ENCODE results near the gene ASIC1.

Gene ASIC1

DNA sequence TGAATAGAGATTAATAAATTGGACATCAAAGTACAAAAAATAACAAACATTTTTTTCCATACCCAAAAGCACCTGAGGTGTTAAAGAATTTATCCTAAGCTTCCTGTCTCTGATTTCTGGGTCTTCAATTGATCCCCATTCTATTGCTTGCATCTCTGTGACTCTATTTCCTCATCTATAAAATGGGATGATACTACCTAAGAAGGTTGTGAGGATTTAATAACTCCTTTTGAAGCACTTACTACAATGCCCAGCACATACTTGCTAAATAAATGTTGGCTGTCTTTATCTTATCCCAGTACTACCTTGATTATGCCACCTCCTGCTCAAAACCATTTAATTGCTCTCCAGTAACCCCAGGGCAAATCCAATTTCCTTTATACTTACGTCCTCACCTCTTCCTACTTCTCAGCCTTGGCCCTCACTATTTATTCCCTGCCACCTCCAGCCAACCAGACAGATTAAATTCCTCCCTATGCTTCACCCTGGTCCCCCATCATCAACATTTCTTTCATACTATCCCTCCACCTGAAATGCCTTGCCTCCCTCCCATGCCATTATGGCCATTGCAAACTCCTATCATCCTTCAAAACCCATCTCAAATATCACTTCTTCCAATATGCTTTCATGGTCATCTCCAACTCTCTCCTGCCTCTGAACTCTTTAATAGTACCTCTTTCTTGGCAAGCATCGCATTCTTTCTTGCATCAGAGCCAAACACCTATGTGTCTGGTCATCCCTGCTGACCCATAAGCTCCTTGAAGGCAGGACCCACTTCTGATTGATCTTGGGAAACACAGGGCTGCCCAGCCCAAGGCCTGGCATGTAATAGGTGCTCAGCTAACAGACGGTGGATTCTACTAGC is 7.9 kb upstream of the ASIC1 start:
- no peak overlapping the region for H3K4me3 ChIP-seq (ENCODE audit: low read length)
- TF ChIP-seq, protein P1, sequence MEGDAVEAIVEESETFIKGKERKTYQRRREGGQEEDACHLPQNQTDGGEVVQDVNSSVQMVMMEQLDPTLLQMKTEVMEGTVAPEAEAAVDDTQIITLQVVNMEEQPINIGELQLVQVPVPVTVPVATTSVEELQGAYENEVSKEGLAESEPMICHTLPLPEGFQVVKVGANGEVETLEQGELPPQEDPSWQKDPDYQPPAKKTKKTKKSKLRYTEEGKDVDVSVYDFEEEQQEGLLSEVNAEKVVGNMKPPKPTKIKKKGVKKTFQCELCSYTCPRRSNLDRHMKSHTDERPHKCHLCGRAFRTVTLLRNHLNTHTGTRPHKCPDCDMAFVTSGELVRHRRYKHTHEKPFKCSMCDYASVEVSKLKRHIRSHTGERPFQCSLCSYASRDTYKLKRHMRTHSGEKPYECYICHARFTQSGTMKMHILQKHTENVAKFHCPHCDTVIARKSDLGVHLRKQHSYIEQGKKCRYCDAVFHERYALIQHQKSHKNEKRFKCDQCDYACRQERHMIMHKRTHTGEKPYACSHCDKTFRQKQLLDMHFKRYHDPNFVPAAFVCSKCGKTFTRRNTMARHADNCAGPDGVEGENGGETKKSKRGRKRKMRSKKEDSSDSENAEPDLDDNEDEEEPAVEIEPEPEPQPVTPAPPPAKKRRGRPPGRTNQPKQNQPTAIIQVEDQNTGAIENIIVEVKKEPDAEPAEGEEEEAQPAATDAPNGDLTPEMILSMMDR (IDR thresholded peaks at IDR 0.05; ENCODE audit: insufficient read depth, low read depth, low read length, missing control alignments) = no peak
- DNase-seq (ENCODE audit: low read depth) = no peak

DNA sequence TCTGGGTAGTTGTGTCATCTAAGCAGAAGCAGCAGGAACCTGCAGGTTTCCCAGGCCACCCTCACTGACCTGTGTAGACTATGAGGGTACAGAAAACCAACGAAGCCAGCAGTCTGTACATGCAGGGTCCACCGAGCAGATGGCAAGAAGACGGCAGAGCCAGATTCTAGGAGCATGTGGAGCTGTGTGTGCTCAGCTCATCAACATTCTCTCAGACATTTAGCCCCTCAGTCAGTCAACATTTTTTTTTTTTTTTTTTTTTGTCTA is 7.3 kb upstream of the ASIC1 start:
- no peak overlapping the region for H3K4me3 ChIP-seq (ENCODE audit: low read length)
- DNase-seq (ENCODE audit: low read depth) = no peak
- TF ChIP-seq, protein P1 (IDR thresholded peaks at IDR 0.05; ENCODE audit: insufficient read depth, low read depth, low read length, missing control alignments) = no peak

DNA sequence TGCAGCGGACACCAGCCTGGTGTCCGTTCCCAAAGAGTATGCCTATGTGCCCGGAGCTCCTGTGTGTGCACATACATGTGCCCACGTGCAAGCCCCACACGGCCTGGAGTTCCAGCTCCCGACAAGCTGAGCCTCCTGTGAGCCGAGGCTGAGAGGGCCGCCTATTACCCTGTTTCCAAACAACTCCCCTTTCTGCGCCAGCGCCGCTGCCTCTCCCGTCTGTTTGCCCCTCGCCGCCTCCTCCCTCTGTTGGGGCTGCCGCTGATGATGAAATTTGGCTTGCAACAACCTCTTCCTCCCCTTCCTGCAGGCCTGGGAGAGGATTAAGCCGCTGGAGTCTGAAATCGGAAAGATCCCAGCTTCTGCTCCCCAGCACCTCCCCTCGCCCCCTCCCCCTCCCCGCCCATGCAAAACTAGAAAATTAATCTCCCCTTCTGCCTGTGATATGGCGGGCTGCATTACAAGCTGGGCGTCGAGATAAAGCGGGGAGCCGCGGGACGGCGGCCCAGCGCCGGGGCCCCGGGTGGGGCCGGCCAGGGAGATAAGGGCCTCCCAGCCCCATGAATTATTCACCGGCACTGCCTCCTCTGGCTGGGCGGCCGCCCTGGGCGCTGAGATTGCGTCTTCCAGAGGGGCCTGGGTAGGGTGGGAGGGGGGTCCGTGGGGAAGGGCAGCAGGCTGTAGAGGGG is 6.8 kb upstream of the ASIC1 start:
- H3K4me3 ChIP-seq (ENCODE audit: low read length) = peak overlapping the region; percentile 11
- peak; percentile 48 for DNase-seq (ENCODE audit: low read depth)
- TF ChIP-seq, protein P1 (IDR thresholded peaks at IDR 0.05; ENCODE audit: insufficient read depth, low read depth, low read length, missing control alignments) = no peak

DNA sequence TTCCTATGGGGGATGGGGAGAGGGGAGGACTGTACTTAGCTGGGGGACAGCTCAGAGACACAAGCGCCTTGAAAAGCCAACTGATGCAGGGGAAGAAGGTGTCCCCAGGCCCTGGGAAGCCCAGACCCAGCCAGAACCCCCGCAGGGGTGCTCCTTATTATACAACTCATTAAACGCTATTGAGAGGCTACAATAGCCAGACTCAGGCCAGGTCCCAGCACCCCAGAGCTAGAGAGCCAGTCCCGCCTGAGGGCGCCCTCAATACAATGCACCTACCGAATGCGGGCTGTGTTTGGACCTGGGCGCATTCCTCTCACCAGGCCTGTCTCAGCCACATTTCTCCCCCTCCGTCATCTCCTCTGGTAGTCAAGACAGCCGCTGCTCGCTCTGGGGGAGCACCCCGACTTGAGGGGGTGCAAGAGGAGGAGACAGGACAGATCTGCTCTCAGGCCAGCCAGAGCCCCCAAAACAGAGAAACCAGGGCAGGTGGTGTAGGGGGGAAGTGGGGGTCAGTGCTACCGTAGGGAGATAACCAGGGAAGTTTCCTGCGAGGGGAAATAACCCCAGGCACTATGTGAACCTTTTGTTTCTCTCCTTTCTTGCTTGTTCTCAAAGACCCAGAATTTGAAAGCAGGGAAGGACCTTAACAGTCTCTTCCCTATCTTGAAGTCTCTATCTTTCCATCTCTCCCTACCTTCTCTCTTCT is 6.1 kb upstream of the ASIC1 start:
- H3K4me3 ChIP-seq (ENCODE audit: low read length) = no peak overlapping the region
- TF ChIP-seq, protein P1 (IDR thresholded peaks at IDR 0.05; ENCODE audit: insufficient read depth, low read depth, low read length, missing control alignments) = no peak
- no peak for DNase-seq (ENCODE audit: low read depth)

DNA sequence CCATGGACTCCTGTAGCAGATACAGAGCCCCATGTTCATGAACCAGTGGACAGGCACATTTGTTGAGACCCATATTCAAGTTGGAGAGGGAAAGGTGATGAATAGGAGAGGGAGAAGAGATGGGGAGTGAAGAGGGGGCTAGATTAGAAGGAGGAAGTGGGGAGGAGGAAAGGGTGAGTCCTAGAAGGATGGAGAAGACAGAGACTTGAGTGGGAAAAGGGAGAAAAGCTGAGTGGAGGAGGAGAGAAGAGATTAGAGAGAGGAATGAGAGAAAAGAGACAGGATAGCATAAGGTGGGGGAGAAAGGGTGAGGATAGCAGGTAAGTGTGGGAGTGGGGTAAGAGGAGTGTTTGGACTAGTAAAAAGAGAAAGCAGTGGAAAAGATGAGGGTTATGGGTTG is 4.9 kb upstream of the ASIC1 start:
- no peak for DNase-seq (ENCODE audit: low read depth)
- no peak overlapping the region for H3K4me3 ChIP-seq (ENCODE audit: low read length)
- TF ChIP-seq, protein P1 (IDR thresholded peaks at IDR 0.05; ENCODE audit: insufficient read depth, low read depth, low read length, missing control alignments) = no peak

DNA sequence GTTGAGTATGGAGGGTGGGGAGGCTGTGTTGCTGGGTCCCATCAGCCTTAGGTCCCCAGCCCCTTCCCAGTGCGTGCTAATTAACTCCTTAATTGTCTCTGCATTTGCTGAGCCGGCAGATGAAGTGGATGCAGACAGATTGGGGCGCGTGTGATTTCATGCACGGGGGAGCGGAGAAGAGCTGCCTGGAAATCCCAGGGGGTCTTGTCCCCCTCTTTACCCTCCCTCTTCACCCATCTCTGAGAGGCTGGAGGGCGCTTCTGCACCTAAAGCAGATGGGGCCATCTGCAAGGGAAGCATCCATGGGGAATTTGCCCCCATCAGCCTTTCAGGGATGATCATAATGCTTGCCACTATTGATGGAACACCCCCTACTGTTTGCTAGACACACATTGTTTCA is 4.4 kb upstream of the ASIC1 start:
- no peak overlapping the region for H3K4me3 ChIP-seq (ENCODE audit: low read length)
- DNase-seq (ENCODE audit: low read depth) = no peak
- TF ChIP-seq, protein P1 (IDR thresholded peaks at IDR 0.05; ENCODE audit: insufficient read depth, low read depth, low read length, missing control alignments) = no peak

All from epithelial cell of esophagus (primary cell).